Mesothelial cell of epicardium (in vitro differentiated cells): ENCODE data around the gene LCNL1. TPM values are rescaled to one million over a fixed set of nuclear protein-coding genes. Genes with fewer than 3 reads are reported as not detected.

ENCODE experiments used
- DNase-seq, 2 experiments: peaks; one replicate each; pipeline ENCODE4 v3.0.0; 2021; ENCODE audit warnings: low spot score in 2 of 2; ENCODE audit not compliant: unreplicated experiment in 2 of 2
- H3K27ac Mint-ChIP-seq: 2 replicates; pipeline ENCODE4 v1.8.0; 2021; ENCODE audit warnings: mixed read lengths
- H3K27me3 Mint-ChIP-seq: 2 replicates; pipeline ENCODE4 v1.8.0; 2021; ENCODE audit warnings: low read depth, mixed read lengths
- H3K36me3 Mint-ChIP-seq: 2 replicates; pipeline ENCODE4 v1.8.0; 2021; ENCODE audit warnings: mixed read lengths
- H3K4me1 Mint-ChIP-seq: 2 replicates; pipeline ENCODE4 v1.8.0; 2021; ENCODE audit warnings: mixed read lengths
- H3K4me3 Mint-ChIP-seq: 2 replicates; pipeline ENCODE4 v1.8.0; 2021; ENCODE audit warnings: mild to moderate bottlenecking, moderate library complexity, mixed read lengths
- H3K9me3 Mint-ChIP-seq: 2 replicates; pipeline ENCODE4 v1.8.0; 2021; ENCODE audit warnings: mixed read lengths
- CTCF ChIP-seq: fragments of 200-600 bp; sonication (generic); IDR thresholded peaks from one replicate; pipeline ENCODE4 v1.5.0; 2021; ENCODE audit warnings: antibody characterized with exemption; ENCODE audit not compliant: unreplicated experiment
- total RNA-seq: library from RNA; stranded (reverse); gene quantifications from 3 replicates; pipeline ENCODE4 v1.2.1, GENCODE V29; 2021

Gene LCNL1
- total RNA-seq, 1 donor from 2014 or later, result 5.5 TPM

GRCh38 chr9:136939431-136939995, 43.3 kb upstream of the LCNL1 start:
- H3K27me3 Mint-ChIP-seq, result no peaks in the 10 kb centered on the region
- DNase-seq, result no peak
- H3K9me3 Mint-ChIP-seq, result no peaks in the 10 kb centered on the region
- peaks cover 26% of the 10 kb centered on the region for H3K36me3 Mint-ChIP-seq
- H3K4me1 Mint-ChIP-seq, result no peaks in the 10 kb centered on the region
- no peak overlapping the region for H3K4me3 Mint-ChIP-seq
- no peak overlapping the region for H3K27ac Mint-ChIP-seq
- no peak for TF ChIP-seq CTCF

- no peak for DNase-seq
- H3K4me3 Mint-ChIP-seq, result no peak overlapping the region
- peaks cover 3% of the 10 kb centered on the region for H3K4me1 Mint-ChIP-seq
- H3K27me3 Mint-ChIP-seq, result no peaks in the 10 kb centered on the region
- no peaks in the 10 kb centered on the region for H3K9me3 Mint-ChIP-seq
- TF ChIP-seq CTCF, result no peak
- H3K27ac Mint-ChIP-seq, result no peak overlapping the region
- peaks cover 26% of the 10 kb centered on the region for H3K36me3 Mint-ChIP-seq
These were observed 42.7 kb upstream of the LCNL1 start for GRCh38 chr9:136939996-136940525.

GRCh38 chr9:136940526-136941230, 42.1 kb upstream of the LCNL1 start:
- Mint-ChIP-seq H3K9me3 (no peaks in the 10 kb centered on the region), H3K36me3 (peaks cover 26% of the 10 kb centered on the region), H3K4me1 (peaks cover 3% of the 10 kb centered on the region), H3K27me3 (no peaks in the 10 kb centered on the region), H3K4me3 (no peak overlapping the region), H3K27ac (no peak overlapping the region)
- TF ChIP-seq CTCF, result no peak
- no peak for DNase-seq

- Mint-ChIP-seq H3K36me3 (peaks cover 23% of the 10 kb centered on the region), H3K27ac (no peak overlapping the region), H3K27me3 (no peaks in the 10 kb centered on the region), H3K4me1 (peaks cover 3% of the 10 kb centered on the region), H3K4me3 (peak overlapping the region; percentile 20), H3K9me3 (no peaks in the 10 kb centered on the region)
- no peak for TF ChIP-seq CTCF
- no peak for DNase-seq
These were observed 41.3 kb upstream of the LCNL1 start for GRCh38 chr9:136941231-136942111.

- Mint-ChIP-seq H3K9me3 (no peaks in the 10 kb centered on the region), H3K27ac (no peak overlapping the region), H3K4me1 (peaks cover 5% of the 10 kb centered on the region), H3K27me3 (no peaks in the 10 kb centered on the region), H3K4me3 (peak overlapping the region; percentile 58), H3K36me3 (peaks cover 18% of the 10 kb centered on the region)
- no peak for DNase-seq
- TF ChIP-seq CTCF, result no peak
These were observed 40.5 kb upstream of the LCNL1 start for GRCh38 chr9:136942112-136942880.
